HL-60 (cell line): ENCODE data around the gene MED29.

Experiments
- CTCF ChIP-seq: IDR thresholded peaks from one replicate; pipeline ENCODE4 v1.5.1; 2011; ENCODE audit warnings: low read length, control low read depth, inconsistent platforms; ENCODE audit not compliant: insufficient read depth
- GABPA ChIP-seq: IDR thresholded peaks from 2 replicates; pipeline ENCODE4 v1.6.1; 2012; ENCODE audit warnings: low read depth
- POLR2AphosphoS5 ChIP-seq: IDR thresholded peaks from 2 replicates; pipeline ENCODE4 v1.6.1; 2012; ENCODE audit warnings: low read depth
- REST ChIP-seq: IDR thresholded peaks from 2 replicates; pipeline ENCODE4 v1.6.1; 2012; ENCODE audit warnings: low read depth; ENCODE audit not compliant: insufficient replicate concordance
- SPI1 ChIP-seq: IDR thresholded peaks from 2 replicates; pipeline ENCODE4 v1.6.1; 2012; ENCODE audit warnings: low read depth, mild to moderate bottlenecking, borderline replicate concordance

- TF ChIP-seq CTCF: no peak
- no peak for TF ChIP-seq POLR2AphosphoS5
- TF ChIP-seq SPI1: no peak
- no peak for TF ChIP-seq REST
- TF ChIP-seq GABPA: no peak
Measured at GRCh38 chr19:39417463-39418181, 26.4 kb downstream of the MED29 start.
